NB4 (cell line): ENCODE results near the gene UFSP2.

Experiments
- CTCF ChIP-seq: IDR thresholded peaks from one replicate; pipeline ENCODE4 v1.5.1; 2012; ENCODE audit warnings: low read depth, low read length
- MYC ChIP-seq: IDR thresholded peaks from 2 replicates; pipeline ENCODE4 v1.6.1; 2011; ENCODE audit warnings: low read depth, low read length
- POLR2A ChIP-seq: IDR thresholded peaks from 2 replicates; pipeline ENCODE4 v1.6.1; 2011; ENCODE audit warnings: mild to moderate bottlenecking; ENCODE audit not compliant: insufficient read length; ENCODE audit errors: extremely low read depth
- TF ChIP-seq, protein P1 (sequence below): IDR thresholded peaks from 2 replicates; pipeline ENCODE4 v1.6.1; 2011; ENCODE audit warnings: low read depth, low read length

GRCh38 chr4:185380320-185380719, 45.4 kb downstream of the UFSP2 start:
- TF ChIP-seq CTCF (no peak), POLR2A (no peak), MYC (no peak)
- TF ChIP-seq, protein P1, sequence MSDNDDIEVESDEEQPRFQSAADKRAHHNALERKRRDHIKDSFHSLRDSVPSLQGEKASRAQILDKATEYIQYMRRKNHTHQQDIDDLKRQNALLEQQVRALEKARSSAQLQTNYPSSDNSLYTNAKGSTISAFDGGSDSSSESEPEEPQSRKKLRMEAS, result no peak
